ENCODE data around the gene KCNQ1.

Gene KCNQ1

GRCh38 chr11:2443881-2444820 lies 657 bp upstream of the KCNQ1 start, which contains the start of gene TRPM5:
TSS of gene TRPM5 (minus strand) at chr11:2444514. CDS start at chr11:2423036, 21,478 bp downstream.
- DNase-seq (ENCODE audit: low read depth, low spot score) = no peak

- no peak for DNase-seq (ENCODE audit: low read depth, low spot score)
Observed at GRCh38 chr11:2445746-2446551, 1.1 kb downstream of the KCNQ1 start.

- no peak for DNase-seq (ENCODE audit: low read depth, low spot score)
Observed at GRCh38 chr11:2446590-2447252, 1.9 kb downstream of the KCNQ1 start.

- DNase-seq (ENCODE audit: low read depth, low spot score) = no peak
Observed at GRCh38 chr11:2447253-2447950, 2.6 kb downstream of the KCNQ1 start.

GRCh38 chr11:2447951-2448650 lies 3.3 kb downstream of the KCNQ1 start:
- DNase-seq (ENCODE audit: low read depth, low spot score) = no peak

GRCh38 chr11:2448661-2449547 lies 4.1 kb downstream of the KCNQ1 start:
- no peak for DNase-seq (ENCODE audit: low read depth, low spot score)

- no peak for DNase-seq (ENCODE audit: low read depth, low spot score)
Observed at GRCh38 chr11:2449548-2450320, 4.9 kb downstream of the KCNQ1 start.

GRCh38 chr11:2450321-2451041 lies 5.7 kb downstream of the KCNQ1 start:
- no peak for DNase-seq (ENCODE audit: low read depth, low spot score)

- no peak for DNase-seq (ENCODE audit: low read depth, low spot score)
Observed at GRCh38 chr11:2451336-2451735, 6.5 kb downstream of the KCNQ1 start.

GRCh38 chr11:2451916-2452315 lies 7.1 kb downstream of the KCNQ1 start:
- no peak for DNase-seq (ENCODE audit: low read depth, low spot score)

- DNase-seq (ENCODE audit: low read depth, low spot score) = no peak
Observed at GRCh38 chr11:2452321-2453012, 7.7 kb downstream of the KCNQ1 start.

- DNase-seq (ENCODE audit: low read depth, low spot score) = no peak
Observed at GRCh38 chr11:2453436-2453835, 8.6 kb downstream of the KCNQ1 start.

- no peak for DNase-seq (ENCODE audit: low read depth, low spot score)
Observed at GRCh38 chr11:2458321-2458720, 13.5 kb downstream of the KCNQ1 start.

- no peak for DNase-seq (ENCODE audit: low read depth, low spot score)
Observed at GRCh38 chr11:2459016-2459725, 14.4 kb downstream of the KCNQ1 start.

GRCh38 chr11:2459796-2460531 lies 15.2 kb downstream of the KCNQ1 start:
- no peak for DNase-seq (ENCODE audit: low read depth, low spot score)

GRCh38 chr11:2460540-2461252 lies 15.9 kb downstream of the KCNQ1 start:
- DNase-seq (ENCODE audit: low read depth, low spot score) = no peak

Measured in iPS DF 19.7 (cell line).